Chondrocyte (in vitro differentiated cells): Measurements from ENCODE around the gene PIKFYVE. TPM values are rescaled to one million over a fixed set of nuclear protein-coding genes. Genes with fewer than 3 reads are reported as not detected.
A peak's percentile ranks its signal among the peaks of the same experiment; 100 is the strongest.
"Not testable (repeated sequence)": the region's sequence is repeated elsewhere in the genome, so short reads cannot be mapped to it uniquely, and the experiment has no call there.

Experiments used
- DNase-seq: peaks from one replicate; pipeline ENCODE4 v3.0.0; 2021; ENCODE audit warnings: mixed read lengths, low spot score
- H3K27ac Mint-ChIP-seq: one replicate; pipeline ENCODE4 v1.8.0; 2021; ENCODE audit warnings: mild to moderate bottlenecking, moderate library complexity, mixed read lengths; ENCODE audit not compliant: unreplicated experiment
- H3K27me3 Mint-ChIP-seq: 2 replicates; pipeline ENCODE4 v1.8.0; 2021; ENCODE audit warnings: low read depth, mixed read lengths
- H3K36me3 Mint-ChIP-seq: 2 replicates; pipeline ENCODE4 v1.8.0; 2021; ENCODE audit warnings: low read depth, mixed read lengths
- H3K4me1 Mint-ChIP-seq: 2 replicates; pipeline ENCODE4 v1.8.0; 2021; ENCODE audit warnings: low read depth, mild to moderate bottlenecking, mixed read lengths
- H3K4me3 Mint-ChIP-seq: one replicate; pipeline ENCODE4 v1.8.0; 2021; ENCODE audit warnings: mild to moderate bottlenecking, moderate library complexity, mixed read lengths; ENCODE audit not compliant: unreplicated experiment
- H3K9me3 Mint-ChIP-seq: 2 replicates; pipeline ENCODE4 v1.8.0; 2021; ENCODE audit warnings: low read depth, mixed read lengths
- total RNA-seq: library from RNA; stranded (reverse); gene quantifications from 3 replicates; pipeline ENCODE4 v1.2.1, GENCODE V29; 2021
- TF ChIP-seq, protein P1 (sequence below): fragments of 200-600 bp; sonication (generic); IDR thresholded peaks from 2 replicates; pipeline ENCODE4 v1.5.0; 2021; ENCODE audit warnings: antibody characterized with exemption, mild to moderate bottlenecking, moderate library complexity

The PIKFYVE gene
- total RNA-seq, 1 donor from 2014 or later: 24.7 TPM

DNA sequence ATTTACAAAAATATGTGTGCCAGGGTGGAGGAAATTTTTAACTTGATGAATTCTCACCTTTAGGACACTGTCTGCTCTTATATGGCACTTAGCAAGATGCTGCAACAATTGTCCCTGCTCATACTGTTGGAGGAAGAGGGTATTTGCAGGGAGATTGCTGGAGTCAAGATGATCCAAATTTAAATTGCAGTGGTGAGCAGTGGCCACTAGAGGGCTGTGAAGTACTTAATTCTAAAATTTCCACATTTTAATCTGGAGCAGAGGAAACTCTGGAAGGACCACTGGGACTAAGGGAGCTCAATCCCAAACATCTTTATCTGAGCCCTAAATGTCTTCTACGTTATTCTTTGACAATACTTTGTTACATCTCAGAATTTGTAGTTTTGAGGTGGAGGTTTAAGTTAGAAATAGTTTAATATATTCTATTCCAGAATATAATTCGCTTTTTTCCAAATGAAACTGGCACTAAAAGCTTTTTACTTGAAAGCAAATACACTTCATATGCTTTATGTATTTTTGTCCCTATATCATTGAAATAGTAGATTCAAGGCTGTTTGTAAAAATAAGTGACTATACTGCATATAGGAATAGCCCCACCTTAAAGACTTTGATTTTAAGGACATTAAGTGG is 107.5 kb downstream of the PIKFYVE start:
- Mint-ChIP-seq H3K36me3 (peaks cover 2% of the 10 kb centered on the region), H3K27ac (no peak overlapping the region), H3K9me3 (no peaks in the 10 kb centered on the region), H3K27me3 (peaks cover 11% of the 10 kb centered on the region), H3K4me1 (peaks cover 3% of the 10 kb centered on the region), H3K4me3 (no peak overlapping the region)
- DNase-seq: no peak
- TF ChIP-seq, protein P1, sequence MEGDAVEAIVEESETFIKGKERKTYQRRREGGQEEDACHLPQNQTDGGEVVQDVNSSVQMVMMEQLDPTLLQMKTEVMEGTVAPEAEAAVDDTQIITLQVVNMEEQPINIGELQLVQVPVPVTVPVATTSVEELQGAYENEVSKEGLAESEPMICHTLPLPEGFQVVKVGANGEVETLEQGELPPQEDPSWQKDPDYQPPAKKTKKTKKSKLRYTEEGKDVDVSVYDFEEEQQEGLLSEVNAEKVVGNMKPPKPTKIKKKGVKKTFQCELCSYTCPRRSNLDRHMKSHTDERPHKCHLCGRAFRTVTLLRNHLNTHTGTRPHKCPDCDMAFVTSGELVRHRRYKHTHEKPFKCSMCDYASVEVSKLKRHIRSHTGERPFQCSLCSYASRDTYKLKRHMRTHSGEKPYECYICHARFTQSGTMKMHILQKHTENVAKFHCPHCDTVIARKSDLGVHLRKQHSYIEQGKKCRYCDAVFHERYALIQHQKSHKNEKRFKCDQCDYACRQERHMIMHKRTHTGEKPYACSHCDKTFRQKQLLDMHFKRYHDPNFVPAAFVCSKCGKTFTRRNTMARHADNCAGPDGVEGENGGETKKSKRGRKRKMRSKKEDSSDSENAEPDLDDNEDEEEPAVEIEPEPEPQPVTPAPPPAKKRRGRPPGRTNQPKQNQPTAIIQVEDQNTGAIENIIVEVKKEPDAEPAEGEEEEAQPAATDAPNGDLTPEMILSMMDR: peak; percentile 87

DNA sequence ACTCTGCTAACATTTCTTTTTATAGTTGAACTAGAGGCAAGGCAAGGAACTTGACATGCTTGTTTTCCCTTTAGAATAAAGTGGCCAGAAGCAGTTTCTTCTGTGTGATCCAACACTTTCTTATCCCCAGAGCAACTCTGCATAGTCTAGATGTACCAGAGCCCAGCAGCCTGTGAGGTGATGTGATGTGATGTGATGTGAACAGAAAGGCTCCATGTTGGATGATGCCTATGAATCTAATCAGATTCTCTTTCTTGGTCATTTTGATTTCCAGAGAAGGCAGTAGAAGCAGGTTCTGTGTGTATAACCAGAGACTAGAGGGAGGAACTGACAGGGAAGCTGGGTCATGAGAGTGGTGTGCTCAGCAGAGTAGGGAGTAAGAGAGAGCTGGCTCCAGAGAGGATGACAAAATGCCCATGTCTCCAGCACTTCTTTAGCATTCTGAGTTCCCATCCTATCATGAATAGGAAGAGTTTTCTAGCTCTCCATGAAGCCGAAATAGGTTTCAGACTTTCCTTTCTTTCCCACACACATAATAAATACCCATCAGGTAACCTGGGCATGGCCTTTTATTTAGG is 109.5 kb downstream of the PIKFYVE start:
- Mint-ChIP-seq H3K4me3 (no peak overlapping the region), H3K27me3 (peaks cover 19% of the 10 kb centered on the region), H3K4me1 (no peaks in the 10 kb centered on the region), H3K9me3 (no peaks in the 10 kb centered on the region), H3K27ac (no peak overlapping the region), H3K36me3 (peaks cover 2% of the 10 kb centered on the region)
- TF ChIP-seq, protein P1: no peak
- DNase-seq: no peak

DNA sequence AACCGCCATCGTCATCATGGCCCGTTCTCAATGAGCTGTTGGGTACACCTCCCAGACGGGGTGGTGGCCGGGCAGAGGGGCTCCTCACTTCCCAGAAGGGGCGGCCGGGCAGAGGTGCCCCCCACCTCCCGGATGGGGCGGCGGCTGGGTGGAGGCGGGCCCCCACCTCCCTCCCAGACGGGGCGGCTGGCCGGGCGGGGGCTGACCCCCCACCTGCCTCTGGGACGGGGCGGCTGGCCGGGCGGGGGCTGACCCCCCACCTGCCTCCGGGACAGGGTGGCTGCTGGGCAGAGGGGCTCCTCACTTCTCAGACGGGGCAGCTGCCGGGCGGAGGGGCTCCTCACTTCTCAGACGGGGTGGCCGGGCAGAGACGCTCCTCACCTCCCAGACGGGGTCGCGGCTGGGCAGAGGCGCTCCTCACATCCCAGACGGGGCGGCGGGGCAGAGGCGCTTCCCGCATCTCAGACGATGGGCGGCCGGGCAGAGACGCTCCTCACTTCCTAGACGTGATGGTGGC is 111.3 kb downstream of the PIKFYVE start:
- not testable (repeated sequence) for H3K4me3 Mint-ChIP-seq, H3K4me1 Mint-ChIP-seq, DNase-seq, H3K36me3 Mint-ChIP-seq, H3K27ac Mint-ChIP-seq, H3K9me3 Mint-ChIP-seq
- H3K27me3 Mint-ChIP-seq: peaks cover 32% of the 10 kb centered on the region

DNA sequence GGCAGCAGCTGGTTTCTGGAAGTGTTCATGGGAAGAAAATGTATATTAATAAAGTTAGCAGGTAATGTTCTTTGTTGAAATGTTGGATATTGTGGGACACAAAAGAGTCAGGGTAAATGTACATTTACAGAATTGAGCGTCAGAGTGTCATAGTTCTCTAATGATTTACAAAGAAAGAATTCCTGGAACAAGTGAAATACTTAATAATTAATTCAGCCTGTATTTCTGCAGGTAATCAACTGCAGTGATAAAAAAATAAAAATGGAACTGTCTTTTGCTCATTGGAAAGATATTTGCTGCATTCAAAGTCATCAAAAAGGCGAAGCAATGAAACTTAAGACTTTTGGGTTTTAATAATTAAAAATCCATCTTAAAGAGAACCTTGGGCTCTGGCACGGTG is 113.1 kb downstream of the PIKFYVE start:
- Mint-ChIP-seq H3K27ac (no peak overlapping the region), H3K36me3 (no peaks in the 10 kb centered on the region), H3K4me1 (no peaks in the 10 kb centered on the region), H3K27me3 (peaks cover 43% of the 10 kb centered on the region), H3K9me3 (no peaks in the 10 kb centered on the region), H3K4me3 (no peak overlapping the region)
- TF ChIP-seq, protein P1: no peak
- no peak for DNase-seq

DNA sequence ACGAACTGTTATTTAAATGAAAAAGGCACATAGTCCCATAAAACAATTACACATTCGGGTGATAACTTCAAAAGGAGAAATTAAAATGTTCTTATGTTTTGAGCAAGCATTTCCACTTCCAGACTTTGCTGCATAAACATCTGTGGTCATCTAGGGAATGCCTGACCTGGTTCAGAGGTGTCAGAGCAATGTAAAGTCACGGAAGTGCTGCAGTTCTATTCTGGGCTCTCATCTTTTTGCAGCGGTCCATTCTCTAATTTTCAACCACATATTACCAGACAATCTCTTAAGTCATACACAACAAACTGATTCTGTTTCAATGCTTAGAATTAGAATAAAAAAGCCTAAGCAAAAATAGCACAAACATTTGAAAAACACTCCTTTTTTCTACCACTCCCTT is 118.6 kb downstream of the PIKFYVE start:
- no peaks in the 10 kb centered on the region for H3K9me3 Mint-ChIP-seq
- DNase-seq: no peak

More for the DNA sequence above, 118.6 kb downstream of the PIKFYVE start:
- Mint-ChIP-seq H3K27me3 (peaks cover 54% of the 10 kb centered on the region), H3K36me3 (no peaks in the 10 kb centered on the region), H3K27ac (no peak overlapping the region), H3K4me1 (no peaks in the 10 kb centered on the region), H3K4me3 (no peak overlapping the region)
- TF ChIP-seq, protein P1: no peak
